ENCODE results near the gene P2RY14. TPM values are rescaled to one million over a fixed set of nuclear protein-coding genes. Genes with fewer than 3 reads are reported as not detected.

The P2RY14 gene
- total RNA-seq, 1 donor from 2014 or later = 0.11 TPM

GRCh38 chr3:151306168-151306810 lies 27.9 kb upstream of the P2RY14 start:
- DNase-seq (ENCODE audit: low read depth) (no peak), FAIRE-seq (no peak)
- H3K4me1 ChIP-seq (ENCODE audit: insufficient read depth, low read length) = peaks cover 31% of the 10 kb centered on the region
- H3K27me3 ChIP-seq (ENCODE audit: insufficient read depth, low read length) = no peaks in the 10 kb centered on the region
- no peak overlapping the region for H2AFZ ChIP-seq (ENCODE audit: low read depth, low read length)
- H3K27me3 Mint-ChIP-seq (ENCODE audit: low read depth, unreplicated experiment) = no peaks in the 10 kb centered on the region
- no peaks in the 10 kb centered on the region for H3K36me3 ChIP-seq (ENCODE audit: insufficient read depth, low read length)
- TF ChIP-seq CTCF (IDR thresholded peaks at IDR 0.05; ENCODE audit: insufficient read depth, low read depth, low read length) (no peak), EZH2 (IDR thresholded peaks at IDR 0.05; ENCODE audit: insufficient read depth, low read length) (no peak)
- H3K4me3 ChIP-seq (ENCODE audit: insufficient read depth, low read depth, low read length) = peak overlapping the region; percentile 46
- H3K27ac Mint-ChIP-seq (ENCODE audit: unreplicated experiment) = peak overlapping the region; percentile 99
- no peaks in the 10 kb centered on the region for H3K9me3 Mint-ChIP-seq (ENCODE audit: unreplicated experiment)
- peaks cover 63% of the 10 kb centered on the region for H3K4me1 Mint-ChIP-seq (ENCODE audit: low read depth, unreplicated experiment)
- no peak overlapping the region for H3K4me3 Mint-ChIP-seq (ENCODE audit: unreplicated experiment)
- peaks cover 3% of the 10 kb centered on the region for H3K36me3 Mint-ChIP-seq (ENCODE audit: low read depth, unreplicated experiment)
- peak overlapping the region; percentile 83 for H3K4me2 ChIP-seq (ENCODE audit: low read length)
- H3K27ac ChIP-seq (ENCODE audit: low read depth, low read length) = peak overlapping the region; percentile 89
- H3K79me2 ChIP-seq (ENCODE audit: insufficient read depth, low read length) = no peaks in the 10 kb centered on the region
- H4K20me1 ChIP-seq (ENCODE audit: insufficient read depth, low read length) = no peaks in the 10 kb centered on the region
- H3K9ac ChIP-seq (ENCODE audit: low read length) = peak overlapping the region; percentile 52
- H3K9me3 ChIP-seq (ENCODE audit: insufficient read depth, low read depth, low read length) = no peaks in the 10 kb centered on the region

GRCh38 chr3:151305775-151306151 lies 27.4 kb upstream of the P2RY14 start:
- FAIRE-seq = no peak
- Histone ChIP-seq H3K36me3 (ENCODE audit: insufficient read depth, low read length) (no peaks in the 10 kb centered on the region), H3K27me3 (ENCODE audit: insufficient read depth, low read length) (no peaks in the 10 kb centered on the region), H3K9me3 (ENCODE audit: insufficient read depth, low read depth, low read length) (no peaks in the 10 kb centered on the region), H3K4me3 (ENCODE audit: insufficient read depth, low read depth, low read length) (peak overlapping the region; percentile 46), H4K20me1 (ENCODE audit: insufficient read depth, low read length) (no peaks in the 10 kb centered on the region), H3K9ac (ENCODE audit: low read length) (peak overlapping the region; percentile 52), H3K4me2 (ENCODE audit: low read length) (peak overlapping the region; percentile 83), H2AFZ (ENCODE audit: low read depth, low read length) (peak overlapping the region; percentile 16), H3K27ac (ENCODE audit: low read depth, low read length) (peak overlapping the region; percentile 89), H3K4me1 (ENCODE audit: insufficient read depth, low read length) (peaks cover 31% of the 10 kb centered on the region), H3K79me2 (ENCODE audit: insufficient read depth, low read length) (no peaks in the 10 kb centered on the region)
- TF ChIP-seq CTCF (IDR thresholded peaks at IDR 0.05; ENCODE audit: insufficient read depth, low read depth, low read length) (no peak), EZH2 (IDR thresholded peaks at IDR 0.05; ENCODE audit: insufficient read depth, low read length) (no peak)
- Mint-ChIP-seq H3K36me3 (ENCODE audit: low read depth, unreplicated experiment) (peaks cover 3% of the 10 kb centered on the region), H3K27me3 (ENCODE audit: low read depth, unreplicated experiment) (no peaks in the 10 kb centered on the region), H3K4me1 (ENCODE audit: low read depth, unreplicated experiment) (peaks cover 68% of the 10 kb centered on the region), H3K27ac (ENCODE audit: unreplicated experiment) (peak overlapping the region; percentile 99), H3K4me3 (ENCODE audit: unreplicated experiment) (no peak overlapping the region), H3K9me3 (ENCODE audit: unreplicated experiment) (no peaks in the 10 kb centered on the region)
- no peak for DNase-seq (ENCODE audit: low read depth)

All from astrocyte (in vitro differentiated cells and primary cell).